Stimulated activated CD8-positive, alpha-beta memory T cell treated with anti-CD3 and anti-CD28 coated beads, Interleukin-4, amount 100 ng/mL, for 1 hour (primary cell): ENCODE measurements around the gene SELENOW.
"Not testable (repeated sequence)": the region's sequence is repeated elsewhere in the genome, so short reads cannot be mapped to it uniquely, and the experiment has no call there.

Source experiments
- DNase-seq, 2 donors: peaks; one replicate each; pipeline ENCODE4 v3.0.0-alpha.2; 2020; ENCODE audit warnings: low read depth in 2 of 2, low spot score in 1 of 2

SELENOW gene

DNA sequence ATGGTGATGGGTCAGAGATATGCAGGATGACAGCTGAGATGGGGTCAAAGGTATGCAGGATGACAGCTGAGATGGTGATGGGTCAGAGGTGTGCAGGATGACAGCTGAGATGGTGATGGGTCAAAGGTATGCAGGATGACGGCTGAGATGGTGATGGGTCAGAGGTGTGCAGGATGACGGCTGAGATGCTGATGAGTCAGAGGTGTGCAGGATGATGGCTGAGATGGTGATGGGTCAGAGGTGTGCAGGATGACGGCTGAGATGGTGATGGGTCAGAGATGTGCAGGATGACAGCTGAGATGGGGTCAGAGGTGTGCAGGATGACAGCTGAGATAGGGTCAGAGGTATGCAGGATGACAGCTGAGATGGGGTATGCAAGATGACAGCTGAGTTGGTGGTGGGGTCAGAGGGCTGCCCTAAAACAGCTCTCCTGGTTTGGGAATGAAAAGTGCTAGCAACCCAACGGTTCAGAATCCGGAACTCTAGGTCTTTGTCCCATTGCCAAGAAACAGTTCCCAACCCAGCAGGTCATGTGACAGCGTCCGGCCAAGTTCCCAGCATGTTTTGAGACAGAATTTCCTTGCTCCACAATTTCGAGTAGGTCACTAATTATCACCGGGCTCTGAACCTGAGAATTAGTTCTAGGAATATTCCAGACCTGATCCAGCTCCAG is 3.2 kb downstream of the SELENOW start:
- DNase-seq, result no peak

DNA sequence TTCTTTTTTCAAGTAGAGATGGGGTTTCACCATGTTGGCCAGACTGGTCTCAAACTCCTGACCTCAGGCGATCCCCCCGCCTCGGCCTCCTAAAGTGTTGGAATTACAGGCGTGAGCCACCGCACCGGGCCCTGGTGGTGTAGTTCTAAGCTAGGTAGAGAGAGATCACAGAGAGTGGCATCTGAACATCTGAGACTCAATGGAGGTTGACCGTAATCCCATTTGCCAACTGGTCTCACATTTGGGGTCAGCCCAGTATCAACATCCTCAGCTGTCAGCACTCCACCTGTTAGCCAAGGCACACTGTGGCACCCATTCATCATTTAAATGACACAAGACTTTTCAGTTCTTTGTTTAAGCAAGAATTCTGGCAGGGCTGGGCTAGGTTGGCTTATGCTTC is 8.1 kb downstream of the SELENOW start:
- no peak for DNase-seq

DNA sequence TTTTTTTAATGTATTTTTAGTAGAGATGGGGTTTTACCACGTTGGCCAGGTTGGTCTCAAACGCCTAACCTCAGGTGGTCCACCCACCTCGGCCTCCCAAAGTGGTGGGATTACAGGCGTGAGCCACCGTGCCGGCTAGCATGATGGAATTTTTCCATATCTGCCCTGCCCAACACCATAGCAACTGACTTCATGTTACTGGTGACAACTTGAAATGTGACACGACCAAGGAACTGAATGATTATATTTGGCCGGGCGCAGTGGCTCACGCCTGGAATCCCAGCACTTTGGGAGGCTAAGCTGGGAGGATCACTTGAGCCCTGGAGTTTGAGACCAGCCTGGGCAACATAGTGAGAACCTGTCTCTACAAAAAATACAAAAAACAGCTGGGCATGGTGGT is 8.8 kb downstream of the SELENOW start:
- not testable (repeated sequence) for DNase-seq

- DNase-seq, result not testable (repeated sequence)
Observed at GRCh38 chr19:47789811-47790210, 11.3 kb downstream of the SELENOW start.

- DNase-seq, result peak; percentile 73 to 84
Observed at GRCh38 chr19:47790398-47790814, 11.9 kb downstream of the SELENOW start.

DNA sequence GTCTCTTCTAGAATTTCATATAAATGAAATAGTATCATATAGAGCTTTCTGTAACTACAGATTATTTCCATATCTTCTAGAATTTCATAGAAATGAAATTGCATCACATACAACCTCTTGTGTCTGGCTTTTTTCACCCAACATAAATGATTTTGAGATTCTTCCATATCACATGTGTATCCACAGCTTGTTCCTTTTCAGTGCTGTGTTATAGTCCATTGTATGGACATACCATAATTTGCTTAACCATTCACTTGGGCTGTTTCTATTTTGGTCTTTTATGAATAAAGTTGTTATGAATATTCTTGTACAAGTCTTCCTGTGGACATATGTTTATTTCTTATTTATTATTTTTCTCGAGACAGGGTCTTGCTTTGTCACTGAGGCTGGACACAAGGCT is 14.1 kb downstream of the SELENOW start:
- DNase-seq, result no peak

DNA sequence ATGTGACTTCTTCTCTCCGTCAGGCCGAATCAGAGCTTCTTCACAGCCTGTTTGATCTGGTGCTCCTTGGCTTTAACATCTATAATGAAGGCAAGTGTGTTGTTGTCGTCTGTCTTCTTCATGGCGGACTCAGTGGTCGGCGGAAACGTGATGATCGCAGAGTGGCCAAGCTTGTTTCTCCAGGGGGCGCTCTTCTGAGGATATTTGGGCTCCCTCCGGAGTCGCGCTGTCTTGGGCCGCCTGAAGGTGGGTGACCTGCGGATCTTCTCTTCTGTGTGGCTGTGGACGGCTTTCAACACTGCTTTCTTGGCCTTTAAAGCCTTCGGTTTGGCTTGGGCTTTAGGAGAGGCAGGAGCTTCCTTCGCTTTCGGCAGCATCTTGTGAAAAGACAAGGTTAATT is 16.0 kb downstream of the SELENOW start:
- DNase-seq, result no peak

DNA sequence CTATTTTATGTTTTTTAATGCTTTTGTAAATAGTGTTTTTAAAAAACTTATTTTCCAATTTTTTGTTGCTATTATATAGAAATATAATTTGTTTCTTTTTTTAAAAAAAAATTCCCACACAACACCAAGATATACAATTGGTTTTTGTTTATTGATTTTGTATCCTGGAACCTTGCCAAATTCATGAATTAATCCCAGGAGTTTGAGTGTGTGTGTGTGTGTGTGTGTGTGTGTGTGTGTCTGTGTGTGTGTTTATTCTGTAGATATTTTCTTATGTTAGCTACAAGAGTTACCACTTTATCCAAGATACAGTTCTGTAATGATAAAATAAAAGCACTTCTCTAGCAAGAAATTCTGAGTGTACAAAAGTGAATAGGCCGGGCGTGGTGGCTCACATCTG is 18.3 kb downstream of the SELENOW start:
- no peak for DNase-seq

DNA sequence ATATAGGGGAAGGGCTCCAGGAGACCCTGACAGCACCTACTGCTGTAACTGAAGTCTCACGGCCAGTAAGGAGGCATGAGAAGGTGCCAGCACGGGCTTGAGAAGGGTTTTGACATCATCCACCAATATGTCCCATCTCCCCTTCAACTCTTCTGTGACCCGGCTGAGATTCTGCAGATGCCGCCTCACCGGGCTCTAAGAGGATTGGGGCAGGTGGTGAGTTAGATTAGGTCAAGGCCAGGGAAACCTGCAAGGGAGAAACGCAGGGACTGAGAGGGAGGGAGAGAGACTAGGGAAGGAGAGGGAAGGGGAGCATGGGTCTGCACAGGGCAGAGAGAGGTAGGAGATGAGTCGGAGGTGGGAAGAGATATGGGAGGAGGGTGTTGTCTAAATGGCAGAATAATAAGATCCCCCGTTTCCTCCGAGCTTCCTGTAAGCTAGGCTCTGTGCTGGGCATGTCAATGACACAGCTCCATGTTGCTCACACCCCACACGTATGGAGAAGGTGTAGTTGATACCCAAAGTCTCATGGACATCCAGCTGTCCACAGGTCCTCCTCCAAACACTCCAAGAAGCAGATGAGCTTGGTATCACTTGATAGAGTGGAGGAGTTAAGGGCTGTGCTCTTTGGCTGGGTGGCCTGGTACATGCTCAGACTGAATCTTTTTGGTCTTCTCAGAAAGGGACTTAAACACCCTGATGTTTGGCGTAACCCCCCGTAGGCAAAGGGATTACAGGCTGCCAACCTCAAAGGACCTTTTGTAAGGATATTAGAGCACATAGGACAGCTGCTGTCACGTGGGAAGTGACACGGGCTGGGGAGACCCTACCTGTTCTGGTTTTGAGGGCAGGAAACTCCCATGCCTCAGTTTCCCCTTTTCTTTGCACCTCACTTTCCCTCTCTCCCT is 19.7 kb downstream of the SELENOW start:
- DNase-seq, result no peak

GRCh38 chr19:47798904-47799266 is 20.4 kb downstream of the SELENOW start:
- DNase-seq, result no peak

DNA sequence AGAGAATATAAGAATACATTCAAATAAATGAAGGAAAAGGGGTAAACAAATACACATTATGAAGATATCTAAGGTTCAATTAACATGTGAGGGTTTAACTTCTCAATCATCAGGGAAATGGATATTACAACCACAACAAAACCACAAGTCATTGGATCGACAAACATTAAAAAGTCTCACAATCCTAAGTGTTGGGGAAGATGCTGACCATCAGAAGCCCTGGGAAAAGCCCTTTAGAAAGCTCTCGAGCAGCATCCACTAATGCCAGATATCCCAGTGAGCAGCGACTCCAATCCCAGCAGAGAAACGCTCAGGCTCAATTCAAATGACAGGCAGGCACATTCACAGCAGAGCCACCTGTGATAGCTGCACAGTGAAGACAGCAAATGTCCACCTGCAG is 22.8 kb downstream of the SELENOW start:
- no peak for DNase-seq

DNA sequence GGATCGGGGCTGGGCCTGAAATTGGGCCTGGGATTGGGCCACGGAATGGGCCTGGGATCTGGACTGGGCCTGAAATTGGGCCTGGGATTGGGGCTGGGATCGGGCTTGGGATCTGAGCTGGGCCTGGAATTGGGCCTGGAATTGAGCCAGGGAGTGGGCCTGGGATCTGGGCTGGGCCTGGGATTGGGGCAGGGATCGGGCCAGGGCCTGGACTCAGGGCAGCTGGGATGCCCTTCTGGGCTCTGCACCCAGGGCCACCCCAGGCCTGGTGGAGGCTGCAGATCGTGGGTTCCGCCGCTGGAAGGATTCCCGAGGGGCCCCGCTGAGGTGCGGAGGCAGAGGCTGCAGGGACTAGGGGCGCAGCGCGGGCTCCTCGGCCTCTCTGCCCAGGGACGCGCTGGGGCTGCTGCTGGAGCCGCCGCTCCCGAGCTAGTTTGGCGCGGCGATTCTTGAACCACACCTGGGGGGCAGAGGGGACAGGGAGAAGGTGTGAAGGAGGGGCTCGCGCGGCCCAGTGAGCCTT is 24.1 kb downstream of the SELENOW start:
- DNase-seq, result no peak

DNA sequence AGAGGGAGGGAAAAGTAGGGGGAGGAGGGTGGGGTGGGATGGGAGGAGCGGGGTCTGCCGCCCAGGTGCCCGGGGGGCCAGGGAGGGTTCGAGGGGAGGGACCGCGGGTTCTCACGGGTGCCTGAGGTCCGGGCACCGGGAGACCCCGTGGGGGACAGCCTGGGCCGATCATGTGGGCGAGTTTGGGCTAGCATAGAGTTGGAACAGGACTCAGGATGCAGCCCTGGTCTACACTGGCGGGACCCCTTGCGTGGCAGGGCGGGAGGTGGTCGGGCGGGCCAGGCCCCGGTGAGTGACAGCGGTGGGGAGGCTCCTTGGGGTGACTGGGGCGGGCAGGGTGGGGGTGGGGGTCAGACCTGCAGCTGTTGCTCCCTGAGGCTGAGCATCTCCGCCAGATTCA is 24.6 kb downstream of the SELENOW start:
- not testable (repeated sequence) for DNase-seq

DNA sequence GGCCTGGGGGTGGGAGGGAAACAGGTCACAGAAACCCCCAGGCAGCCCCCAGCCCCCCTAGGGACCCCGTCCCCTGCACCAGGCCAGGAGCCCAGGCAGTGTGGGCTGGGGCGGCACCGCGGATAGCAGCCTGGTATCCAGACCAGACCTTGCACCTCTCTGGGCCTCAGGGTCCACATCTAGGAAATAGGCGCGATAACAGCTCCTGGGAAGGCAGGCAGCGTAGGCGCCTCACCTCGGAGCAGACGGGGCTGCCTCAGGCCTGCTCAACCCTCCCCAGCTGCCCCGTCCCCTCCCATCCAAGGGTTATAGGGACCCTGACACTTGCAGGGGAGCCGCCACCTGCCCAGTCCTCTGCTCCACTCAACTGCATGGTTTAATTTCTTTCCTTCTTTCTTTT is 25.2 kb downstream of the SELENOW start:
- DNase-seq, result not testable (repeated sequence)

- DNase-seq, result not testable (repeated sequence)
Observed at GRCh38 chr19:47804451-47804850, 25.9 kb downstream of the SELENOW start, which contains the start of gene TPRX1. Gene TPRX1 (minus strand): TSS chr19:47804551. CDS start chr19:47804539, 12 bp downstream.

GRCh38 chr19:47805313-47805712 is 26.8 kb downstream of the SELENOW start:
- DNase-seq, result no peak

DNA sequence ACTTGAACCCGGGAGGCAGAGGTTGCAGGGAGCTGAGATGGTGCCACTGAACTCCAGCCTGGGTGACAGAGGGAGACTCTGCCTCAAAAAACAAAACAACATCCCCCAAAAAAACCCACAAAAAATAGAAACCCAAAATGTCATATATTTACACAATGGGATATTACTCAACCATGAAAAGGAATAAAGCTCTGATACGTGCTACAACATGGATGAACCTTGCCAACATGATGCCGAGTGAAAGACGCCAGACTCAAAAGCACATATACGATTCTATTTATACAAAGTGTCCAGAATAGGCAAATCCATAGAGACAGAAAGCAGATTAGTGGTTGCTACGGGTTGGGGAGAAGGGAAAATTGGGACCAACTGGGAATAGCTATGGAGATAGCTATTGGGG is 27.9 kb downstream of the SELENOW start:
- no peak for DNase-seq

GRCh38 chr19:47813304-47813994 is 34.9 kb downstream of the SELENOW start:
- DNase-seq, result peak; percentile 50 to 60

GRCh38 chr19:47813995-47814328 is 35.5 kb downstream of the SELENOW start:
- DNase-seq, result no peak

DNA sequence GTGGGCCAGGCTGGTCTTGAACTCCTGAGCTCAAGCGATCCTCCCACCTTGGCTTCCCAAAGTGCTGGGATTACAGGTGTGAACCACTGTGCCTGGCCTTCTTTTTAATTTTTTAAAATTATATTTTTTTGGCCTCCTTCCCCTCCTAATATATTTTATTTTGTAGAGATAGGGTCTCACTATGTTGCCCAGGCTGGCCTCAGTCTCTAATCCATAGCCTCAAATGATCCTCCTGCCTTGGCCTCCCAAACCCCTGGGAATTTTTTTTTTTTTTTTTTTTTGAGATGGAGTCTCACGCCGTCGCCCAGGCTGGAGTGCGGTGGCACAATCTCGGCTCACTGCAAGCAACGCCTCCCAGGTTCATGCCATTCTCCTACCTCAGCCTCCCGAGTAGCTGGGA is 37.8 kb downstream of the SELENOW start:
- not testable (repeated sequence) for DNase-seq

DNA sequence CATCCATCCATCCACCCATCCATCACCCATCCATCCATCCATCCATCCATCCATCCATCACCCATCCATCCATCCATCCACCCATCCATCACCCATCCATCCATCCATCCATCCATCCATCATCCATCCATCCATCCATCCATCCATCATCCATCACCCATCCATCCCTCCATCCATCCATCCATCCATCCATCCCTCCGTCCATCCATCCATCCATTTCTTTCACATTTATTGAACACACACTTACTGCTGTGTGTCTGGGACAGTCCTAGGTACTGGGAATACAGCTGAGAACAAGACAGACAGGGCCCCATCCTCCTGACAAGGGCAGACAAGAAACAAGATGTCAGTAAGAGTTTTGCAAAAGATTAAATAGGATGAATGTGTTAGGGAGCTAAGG is 39.7 kb downstream of the SELENOW start:
- DNase-seq, result not testable (repeated sequence)

GRCh38 chr19:47819858-47820257 is 41.4 kb downstream of the SELENOW start:
- no peak for DNase-seq
